Tibial nerve (tissue), 4 donors: Measurements from ENCODE around the gene NCOR1. TPM values are rescaled to one million over a fixed set of nuclear protein-coding genes. Genes with fewer than 3 reads are reported as not detected.
A peak's percentile ranks its signal among the peaks of the same experiment; 100 is the strongest.

Experiments
- DNase-seq, 2 donors: peaks; one replicate each; pipeline ENCODE4 v3.0.0-alpha.2; 2019; ENCODE audit warnings: low spot score in 2 of 2
- H3K27ac ChIP-seq, 4 donors: fragments of 200-600 bp; sonication (generic) in 3 of 4; one replicate each; pipeline ENCODE4 v1.5.1; 2017 to 2019; ENCODE audit warnings: mild to moderate bottlenecking in 1 of 4
- H3K27me3 ChIP-seq, 2 donors: fragments of 200-600 bp; sonication (generic) in 1 of 2; one replicate each; pipeline versions ENCODE4 v1.5.1 to v1.6.0; 2017 to 2019
- H3K36me3 ChIP-seq, 3 donors: fragments of 200-600 bp; sonication (generic); one replicate each; pipeline ENCODE4 v1.5.1; 2018 to 2019
- H3K4me1 ChIP-seq, 4 donors: fragments of 200-600 bp; sonication (generic) in 3 of 4; one replicate each; pipeline ENCODE4 v1.5.1; 2017 to 2019
- H3K4me3 ChIP-seq, 4 donors: fragments of 200-600 bp; sonication (generic) in 3 of 4; one replicate each; pipeline ENCODE4 v1.5.1; 2017 to 2019; ENCODE audit warnings: mild to moderate bottlenecking in 1 of 4, moderate library complexity in 1 of 4
- H3K9me3 ChIP-seq, 4 donors: fragments of 200-600 bp; sonication (generic) in 3 of 4; one replicate each; pipeline ENCODE4 v1.5.1; 2017 to 2019
- CTCF ChIP-seq, 5 experiments: fragments of 200-600 bp in 3 of 5; fragments of 450-650 bp in 2 of 5; sonication (generic) in 3 of 5; IDR thresholded peaks; one replicate each; pipeline ENCODE4 v1.5.1; 2016 to 2019; ENCODE audit warnings: antibody characterized with exemption in 5 of 5, mild to moderate bottlenecking in 3 of 5, moderate library complexity in 2 of 5
- EP300 ChIP-seq, 2 donors: sonication (generic); formaldehyde crosslinking; IDR thresholded peaks; one replicate each; pipeline ENCODE4 v1.6.1; 2017; ENCODE audit warnings: antibody characterized with exemption in 2 of 2, mild to moderate bottlenecking in 1 of 2
- POLR2A ChIP-seq, 2 donors: fragments of 450-650 bp; IDR thresholded peaks; one replicate each; pipeline ENCODE4 v1.6.1; 2017; ENCODE audit warnings: antibody characterized with exemption in 2 of 2, mild to moderate bottlenecking in 2 of 2, moderate library complexity in 2 of 2
- WGBS, 2 donors: methylation state at CpG; one replicate each; pipeline ENCODE4 v1.1.5; 2018; 5-methylcytosine and 5-hydroxymethylcytosine counted together
- total RNA-seq, 4 donors: library from RNA; depleted of rRNA; stranded (reverse); fragments of >200 nt; gene quantifications; one replicate each; pipeline ENCODE4 v1.1.0, GENCODE V29; 2016

Gene NCOR1
- total RNA-seq, 4 donors from 2014 or later = 115 to 248 (median 169) TPM

GRCh38 chr17:16013943-16014407 lies 201.4 kb downstream of the NCOR1 start:
- peaks cover 0 to 65% (median 10%) of the 10 kb centered on the region in 3 donors for H3K36me3 ChIP-seq

GRCh38 chr17:16007439-16007838 lies 207.9 kb downstream of the NCOR1 start:
- no peaks in the 10 kb centered on the region for H3K9me3 ChIP-seq
- TF ChIP-seq EP300 (IDR thresholded peaks at IDR 0.05) (no peak), POLR2A (IDR thresholded peaks at IDR 0.05) (no peak), CTCF (IDR thresholded peaks at IDR 0.05) (no peak)
- no peak overlapping the region for H3K4me3 ChIP-seq
- no peak overlapping the region for H3K27ac ChIP-seq
- no peak for DNase-seq
- no peaks in the 10 kb centered on the region for H3K4me1 ChIP-seq
- H3K27me3 ChIP-seq = no peaks in the 10 kb centered on the region
- 90 to 92% methylated on average over 3 of the region's 3 CpGs for WGBS, 2 donors
- H3K36me3 ChIP-seq = peaks cover 0 to 96% (median 33%) of the 10 kb centered on the region in 3 donors

More at GRCh38 chr17:16013943-16014407, 201.4 kb downstream of the NCOR1 start:
- TF ChIP-seq POLR2A (IDR thresholded peaks at IDR 0.05) (no peak), CTCF (IDR thresholded peaks at IDR 0.05) (peak; percentile 9 to 44 (median 18)), EP300 (IDR thresholded peaks at IDR 0.05) (no peak)
- DNase-seq = no peak
- Histone ChIP-seq H3K27ac (no peak overlapping the region), H3K4me1 (no peaks in the 10 kb centered on the region), H3K9me3 (no peaks in the 10 kb centered on the region), H3K4me3 (no peak overlapping the region), H3K27me3 (no peaks in the 10 kb centered on the region)
- 34 to 38% methylated on average over 3 of the region's 3 CpGs for WGBS, 2 donors

- Histone ChIP-seq H3K9me3 (peaks cover 0 to 2% (median 0%) of the 10 kb centered on the region in 4 donors), H3K4me1 (peaks cover 0 to 13% (median 6%) of the 10 kb centered on the region in 4 donors), H3K27me3 (no peaks in the 10 kb centered on the region), H3K36me3 (peaks cover 0 to 92% (median 30%) of the 10 kb centered on the region in 3 donors), H3K27ac (no peak overlapping the region), H3K4me3 (no peak overlapping the region)
- no peak for DNase-seq
- TF ChIP-seq EP300 (IDR thresholded peaks at IDR 0.05) (no peak), POLR2A (IDR thresholded peaks at IDR 0.05) (no peak), CTCF (IDR thresholded peaks at IDR 0.05) (no peak)
- WGBS, 2 donors = 97 to 100% methylated on average over 1 of the region's 1 CpG
Measured at GRCh38 chr17:16005636-16006035, 209.7 kb downstream of the NCOR1 start.

GRCh38 chr17:16003841-16004240 lies 211.5 kb downstream of the NCOR1 start:
- Histone ChIP-seq H3K27me3 (no peaks in the 10 kb centered on the region), H3K36me3 (peaks cover 0 to 79% (median 22%) of the 10 kb centered on the region in 3 donors), H3K4me3 (no peak overlapping the region), H3K27ac (no peak overlapping the region), H3K4me1 (peaks cover 0 to 18% (median 10%) of the 10 kb centered on the region in 4 donors), H3K9me3 (peaks cover 0 to 2% (median 0%) of the 10 kb centered on the region in 4 donors)
- no peak for TF ChIP-seq CTCF (IDR thresholded peaks at IDR 0.05)
- TF ChIP-seq POLR2A (IDR thresholded peaks at IDR 0.05) = no peak
- no peak for TF ChIP-seq EP300 (IDR thresholded peaks at IDR 0.05)
- no peak for DNase-seq
- WGBS, 2 donors = 54 to 56% methylated on average over 1 of the region's 1 CpG

- WGBS, 2 donors = 93 to 94% methylated on average over 2 of the region's 2 CpGs
- Histone ChIP-seq H3K27ac (no peak overlapping the region), H3K4me3 (no peak overlapping the region), H3K27me3 (no peaks in the 10 kb centered on the region), H3K9me3 (peaks cover 0 to 2% (median 0%) of the 10 kb centered on the region in 4 donors), H3K36me3 (peaks cover 0 to 68% (median 18%) of the 10 kb centered on the region in 3 donors), H3K4me1 (peaks cover 0 to 24% (median 10%) of the 10 kb centered on the region in 4 donors)
- TF ChIP-seq EP300 (IDR thresholded peaks at IDR 0.05) = no peak
- TF ChIP-seq CTCF (IDR thresholded peaks at IDR 0.05) = no peak
- no peak for TF ChIP-seq POLR2A (IDR thresholded peaks at IDR 0.05)
- no peak for DNase-seq
Measured at GRCh38 chr17:16002708-16003260, 212.6 kb downstream of the NCOR1 start.
